Measurements from ENCODE around the gene GCC1. TPM values are rescaled to one million over a fixed set of nuclear protein-coding genes. Genes with fewer than 3 reads are reported as not detected.
"Not testable (repeated sequence)": the region's sequence is repeated elsewhere in the genome, so short reads cannot be mapped to it uniquely, and the experiment has no call there.

The GCC1 gene
- polyA plus RNA-seq, 6 donors from 2014 or later, result 9.3 to 25.3 (median 15.9) TPM

DNA sequence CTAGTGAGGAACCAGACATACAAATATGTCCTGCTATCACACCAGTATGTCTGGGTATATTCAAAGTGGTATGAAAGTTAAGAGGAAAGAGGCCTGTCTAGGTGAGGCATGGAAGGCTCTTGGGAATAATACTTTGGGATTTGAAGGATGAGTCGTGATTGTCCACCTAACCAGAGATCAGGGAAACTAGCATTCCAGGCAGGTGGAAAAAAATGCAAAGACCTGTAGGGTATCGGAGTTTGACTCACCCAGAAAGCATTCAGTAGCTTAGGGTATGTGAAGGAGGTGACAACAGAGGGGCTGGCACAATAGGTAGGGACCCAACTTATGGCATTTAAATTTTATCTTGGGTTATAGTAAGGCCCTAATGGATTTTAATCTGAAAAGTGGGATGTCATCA, 950 bp upstream of the GCC1 start:
- DNase-seq (no peak), ATAC-seq (ENCODE audit: low read depth in 2 of 2) (no peak)
- peak overlapping the region in 5 of 6 donors; percentile 50 to 89 (median 54) for H3K27ac Mint-ChIP-seq
- peaks cover 12 to 15% of the 10 kb centered on the region in 2 donors for H3K36me3 Mint-ChIP-seq
- no peaks in the 10 kb centered on the region for H3K9me3 Mint-ChIP-seq
- H3K4me1 Mint-ChIP-seq, result peaks cover 53 to 70% (median 67%) of the 10 kb centered on the region in 3 donors
- H3K4me3 Mint-ChIP-seq, result peak overlapping the region; percentile 48 to 96 (median 92)
- no peaks in the 10 kb centered on the region for H3K27me3 Mint-ChIP-seq

- H3K4me3 Mint-ChIP-seq, result peak overlapping the region; percentile 89 to 96 (median 94)
- DNase-seq (no peak), ATAC-seq (ENCODE audit: low read depth in 2 of 2) (no peak)
- peak overlapping the region in 5 of 6 donors; percentile 64 to 97 (median 95) for H3K27ac Mint-ChIP-seq
- no peaks in the 10 kb centered on the region for H3K27me3 Mint-ChIP-seq
- peaks cover 9 to 12% of the 10 kb centered on the region in 2 donors for H3K36me3 Mint-ChIP-seq
- peaks cover 49 to 75% (median 65%) of the 10 kb centered on the region in 3 donors for H3K4me1 Mint-ChIP-seq
- no peaks in the 10 kb centered on the region for H3K9me3 Mint-ChIP-seq
Measured at GRCh38 chr7:127584648-127585043, 750 bp downstream of the GCC1 start.

DNA sequence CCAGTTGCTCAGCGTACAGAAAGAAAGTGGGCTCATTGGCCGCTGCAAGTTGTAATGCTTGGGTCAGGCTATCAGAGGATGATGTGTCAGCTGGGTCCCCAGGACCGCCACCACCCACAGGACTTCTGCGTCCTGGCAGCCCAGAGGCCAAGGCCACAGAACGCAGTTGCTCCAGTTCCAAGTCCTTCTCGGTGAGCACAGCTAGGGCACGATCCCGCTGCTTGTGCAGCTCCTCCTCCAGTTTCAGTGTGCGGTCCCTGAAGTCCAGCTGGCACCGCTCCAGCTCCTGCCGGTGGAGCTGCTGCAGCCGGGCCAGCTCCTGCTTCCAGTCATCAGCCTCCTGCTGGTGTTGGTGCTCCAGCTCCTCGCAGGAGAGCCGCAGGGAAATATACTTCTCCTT, 3.0 kb downstream of the GCC1 start:
- no peak for ATAC-seq (ENCODE audit: low read depth in 2 of 2)
- Mint-ChIP-seq H3K27me3 (no peaks in the 10 kb centered on the region), H3K36me3 (peaks cover 15 to 17% of the 10 kb centered on the region in 2 donors), H3K27ac (no peak overlapping the region), H3K4me3 (peak overlapping the region in 2 of 8 donors; percentile 61 to 74), H3K9me3 (no peaks in the 10 kb centered on the region), H3K4me1 (peaks cover 38 to 68% (median 53%) of the 10 kb centered on the region in 3 donors)
- DNase-seq, result no peak

GRCh38 chr7:127581716-127582115, 3.7 kb downstream of the GCC1 start:
- Mint-ChIP-seq H3K27ac (no peak overlapping the region), H3K36me3 (peaks cover 20 to 21% of the 10 kb centered on the region in 2 donors), H3K4me1 (peaks cover 38 to 65% (median 53%) of the 10 kb centered on the region in 3 donors), H3K27me3 (no peaks in the 10 kb centered on the region), H3K4me3 (peak overlapping the region in 1 of 8 donors; percentile 61), H3K9me3 (no peaks in the 10 kb centered on the region)
- DNase-seq (no peak), ATAC-seq (ENCODE audit: low read depth in 2 of 2) (no peak)

DNA sequence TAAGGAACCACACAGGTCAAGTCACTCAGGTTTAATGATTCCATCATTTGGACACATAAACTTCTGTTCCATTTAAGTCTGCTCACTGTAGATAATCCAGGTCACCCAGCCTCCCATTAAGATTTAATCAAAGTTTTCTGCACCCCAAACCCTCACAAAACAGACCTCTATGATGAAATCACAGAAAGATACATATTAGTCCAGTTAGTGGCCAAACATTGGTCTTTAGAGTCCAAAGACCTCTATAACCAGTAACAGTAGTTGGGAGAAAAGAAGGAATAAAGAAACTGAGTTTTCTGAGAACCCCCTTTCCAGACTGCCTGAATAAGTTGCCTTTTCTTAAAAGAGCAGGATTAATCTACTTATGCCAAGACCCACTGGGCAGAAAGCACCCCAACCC, 4.8 kb downstream of the GCC1 start:
- DNase-seq (no peak), ATAC-seq (ENCODE audit: low read depth in 2 of 2) (no peak)
- peak overlapping the region in 1 of 6 donors; percentile 58 for H3K27ac Mint-ChIP-seq
- no peaks in the 10 kb centered on the region for H3K9me3 Mint-ChIP-seq
- H3K4me1 Mint-ChIP-seq, result peaks cover 37 to 57% (median 46%) of the 10 kb centered on the region in 3 donors
- no peaks in the 10 kb centered on the region for H3K27me3 Mint-ChIP-seq
- H3K36me3 Mint-ChIP-seq, result peaks cover 23% of the 10 kb centered on the region in 2 donors
- H3K4me3 Mint-ChIP-seq, result peak overlapping the region in 1 of 8 donors; percentile 36

DNA sequence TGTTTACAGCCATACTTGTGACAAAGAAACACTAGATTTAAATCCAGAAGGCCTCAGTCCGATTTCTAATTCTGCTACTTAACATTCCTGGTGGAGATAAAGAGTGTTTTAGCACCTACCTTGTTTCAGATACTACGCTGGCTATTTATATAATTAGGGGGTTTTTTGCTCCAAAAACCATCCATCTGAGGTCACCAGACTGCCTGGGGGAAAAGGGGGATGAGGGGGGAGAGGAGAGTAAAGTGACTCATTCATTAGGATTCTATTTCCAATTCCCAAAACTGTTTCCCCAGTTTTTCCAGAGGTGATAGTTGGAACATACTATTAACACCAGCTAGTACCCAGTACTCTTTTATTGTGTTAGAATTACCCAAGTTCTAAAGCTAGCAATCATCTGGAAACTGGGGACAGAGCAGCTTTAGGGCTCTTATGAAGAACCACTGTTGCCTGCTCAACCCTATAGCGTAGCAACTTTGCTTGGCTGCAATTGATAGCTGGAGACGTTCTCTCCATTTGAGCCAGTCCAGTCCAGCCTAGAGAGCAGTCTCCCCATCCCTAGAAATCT, 6.6 kb downstream of the GCC1 start:
- Mint-ChIP-seq H3K4me3 (peak overlapping the region in 1 of 8 donors; percentile 30), H3K27me3 (no peaks in the 10 kb centered on the region), H3K9me3 (no peaks in the 10 kb centered on the region), H3K4me1 (peaks cover 20 to 42% (median 32%) of the 10 kb centered on the region in 3 donors), H3K36me3 (peaks cover 23 to 31% of the 10 kb centered on the region in 2 donors), H3K27ac (peak overlapping the region in 1 of 6 donors; percentile 59)
- no peak for DNase-seq
- ATAC-seq (ENCODE audit: low read depth in 2 of 2), result no peak

- Mint-ChIP-seq H3K27ac (no peak overlapping the region), H3K4me1 (peaks cover 14 to 36% (median 26%) of the 10 kb centered on the region in 3 donors), H3K4me3 (peak overlapping the region in 1 of 8 donors; percentile 30), H3K27me3 (no peaks in the 10 kb centered on the region), H3K9me3 (no peaks in the 10 kb centered on the region), H3K36me3 (peaks cover 23 to 30% of the 10 kb centered on the region in 2 donors)
- ATAC-seq (ENCODE audit: low read depth in 2 of 2) (no peak), DNase-seq (no peak)
Measured at GRCh38 chr7:127578036-127578684, 7.2 kb downstream of the GCC1 start.

DNA sequence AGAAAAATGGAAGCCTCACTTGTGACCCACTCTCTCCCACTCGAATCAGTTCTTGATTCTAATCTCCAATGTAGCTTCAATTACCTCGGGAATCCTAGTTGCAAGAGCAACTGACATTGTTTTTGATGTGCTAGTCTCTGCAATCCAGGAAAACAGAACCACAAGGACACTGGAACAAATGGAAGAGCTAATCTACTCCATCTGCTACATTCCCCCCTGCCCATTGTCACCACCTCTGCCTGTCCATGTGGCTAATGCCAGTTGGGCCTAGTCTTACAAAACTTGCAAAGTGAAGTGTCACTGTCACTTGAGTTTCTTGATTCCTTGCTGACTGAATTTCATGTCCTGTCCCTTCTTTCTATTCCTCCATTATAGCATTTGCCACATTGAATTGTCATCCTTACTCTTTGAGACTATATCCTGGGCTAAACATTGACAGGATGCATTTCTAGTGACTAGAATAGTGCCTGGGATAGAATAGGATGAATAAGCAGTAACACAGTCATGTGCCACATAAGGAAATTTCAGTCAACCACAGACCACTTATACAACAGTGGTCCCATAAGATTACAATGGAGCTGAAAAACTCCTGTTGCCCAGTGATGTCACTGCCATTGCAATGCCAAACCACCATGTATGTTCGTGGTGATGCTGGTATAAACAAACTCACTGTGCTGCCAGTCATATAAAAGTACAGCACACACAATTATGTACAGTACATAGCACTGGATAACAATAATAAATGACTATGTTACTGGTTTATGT, 13.5 kb downstream of the GCC1 start:
- H3K27me3 Mint-ChIP-seq, result no peaks in the 10 kb centered on the region
- ATAC-seq (ENCODE audit: low read depth in 2 of 2) (no peak), DNase-seq (no peak)
- H3K4me1 Mint-ChIP-seq, result no peaks in the 10 kb centered on the region
- no peak overlapping the region for H3K4me3 Mint-ChIP-seq
- no peaks in the 10 kb centered on the region for H3K9me3 Mint-ChIP-seq
- H3K27ac Mint-ChIP-seq, result peak overlapping the region in 1 of 6 donors; percentile 2
- H3K36me3 Mint-ChIP-seq, result peaks cover 12 to 14% of the 10 kb centered on the region in 2 donors

- not testable (repeated sequence) for H3K27ac Mint-ChIP-seq; H3K27me3 Mint-ChIP-seq; DNase-seq; H3K4me1 Mint-ChIP-seq; H3K4me3 Mint-ChIP-seq; ATAC-seq (ENCODE audit: low read depth in 2 of 2)
- Mint-ChIP-seq H3K36me3 (peaks cover 19 to 28% of the 10 kb centered on the region in 2 donors), H3K9me3 (peaks cover 0 to 12% (median 4%) of the 10 kb centered on the region in 7 donors)
Measured at GRCh38 chr7:127568034-127568433, 17.4 kb downstream of the GCC1 start.

DNA sequence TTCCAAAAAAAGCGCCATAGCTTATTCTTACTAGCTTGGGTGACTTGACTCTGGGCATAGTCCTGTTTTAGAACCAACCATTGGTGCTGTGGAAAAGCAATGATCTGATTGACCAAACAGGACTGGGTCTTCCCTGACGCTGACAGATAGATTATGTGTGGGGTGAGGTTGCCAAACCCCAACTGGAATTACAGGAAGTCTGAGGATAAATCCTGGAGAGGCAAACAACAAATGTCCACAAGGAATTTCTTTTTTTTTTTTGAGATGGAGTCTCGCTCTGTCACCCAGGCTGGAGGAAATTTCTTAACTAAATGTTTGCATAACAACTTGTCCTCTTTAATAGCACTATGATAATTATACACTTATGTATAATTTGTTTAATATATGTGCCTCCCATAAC, 19.2 kb downstream of the GCC1 start:
- Mint-ChIP-seq H3K4me1 (no peaks in the 10 kb centered on the region), H3K9me3 (peaks cover 0 to 13% (median 6%) of the 10 kb centered on the region in 7 donors), H3K4me3 (no peak overlapping the region), H3K27me3 (no peaks in the 10 kb centered on the region), H3K27ac (no peak overlapping the region), H3K36me3 (peaks cover 11 to 30% of the 10 kb centered on the region in 2 donors)
- ATAC-seq (ENCODE audit: low read depth in 2 of 2), result no peak
- no peak for DNase-seq

DNA sequence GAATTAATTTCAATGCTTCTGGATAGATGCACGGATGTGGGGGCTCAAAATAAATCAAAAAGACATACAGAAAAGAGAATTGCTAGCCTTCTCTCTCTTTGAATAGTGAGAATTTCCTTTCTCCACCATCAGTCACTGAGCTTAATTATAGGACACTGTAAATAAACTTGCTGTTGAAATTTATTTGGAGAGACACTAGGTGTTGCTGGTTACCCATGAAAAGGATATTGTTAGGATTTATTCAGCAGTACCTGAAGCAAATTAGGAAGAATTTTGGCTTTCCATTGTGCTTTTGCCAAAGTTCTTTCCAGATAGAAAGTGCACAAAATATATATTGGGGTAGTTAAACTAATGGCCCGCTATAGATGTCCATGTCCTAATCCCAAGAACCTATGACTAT, 27.6 kb downstream of the GCC1 start:
- no peak overlapping the region for H3K27ac Mint-ChIP-seq
- ATAC-seq (ENCODE audit: low read depth in 2 of 2) (no peak), DNase-seq (no peak)
- peaks cover 0 to 8% (median 6%) of the 10 kb centered on the region in 3 donors for H3K27me3 Mint-ChIP-seq
- no peaks in the 10 kb centered on the region for H3K36me3 Mint-ChIP-seq
- H3K4me3 Mint-ChIP-seq, result no peak overlapping the region
- H3K9me3 Mint-ChIP-seq, result peaks cover 0 to 4% (median 0%) of the 10 kb centered on the region in 7 donors
- H3K4me1 Mint-ChIP-seq, result no peaks in the 10 kb centered on the region

DNA sequence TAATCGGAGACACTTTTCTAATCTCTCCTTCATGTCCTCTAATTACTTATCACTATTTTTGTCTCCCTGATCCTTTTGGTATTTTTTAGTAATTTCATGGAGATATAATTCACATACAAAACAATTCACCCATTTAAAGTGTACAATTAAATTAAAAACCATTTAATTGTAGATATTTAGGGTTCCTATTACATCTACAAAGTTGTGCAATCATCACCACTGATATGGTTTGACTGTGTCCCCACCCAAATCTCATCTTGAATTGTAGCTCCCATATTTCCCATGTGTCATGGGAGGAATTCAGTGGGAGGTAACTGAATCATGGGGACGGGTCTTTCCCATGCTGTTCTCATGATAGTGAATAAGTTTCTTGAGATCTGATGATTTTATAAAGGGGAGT, 29.0 kb downstream of the GCC1 start:
- no peaks in the 10 kb centered on the region for H3K36me3 Mint-ChIP-seq
- H3K4me1 Mint-ChIP-seq, result no peaks in the 10 kb centered on the region
- H3K9me3 Mint-ChIP-seq, result peaks cover 0 to 4% (median 0%) of the 10 kb centered on the region in 7 donors
- no peak overlapping the region for H3K4me3 Mint-ChIP-seq
- no peak for DNase-seq
- peaks cover 3 to 17% (median 15%) of the 10 kb centered on the region in 3 donors for H3K27me3 Mint-ChIP-seq
- H3K27ac Mint-ChIP-seq, result no peak overlapping the region
- ATAC-seq (ENCODE audit: low read depth in 2 of 2), result no peak

- peaks cover 0 to 3% of the 10 kb centered on the region in 2 donors for H3K36me3 Mint-ChIP-seq
- H3K4me1 Mint-ChIP-seq, result no peaks in the 10 kb centered on the region
- H3K27me3 Mint-ChIP-seq, result peaks cover 22 to 25% (median 22%) of the 10 kb centered on the region in 3 donors
- ATAC-seq (ENCODE audit: low read depth in 2 of 2) (no peak), DNase-seq (no peak)
- no peak overlapping the region for H3K27ac Mint-ChIP-seq
- H3K4me3 Mint-ChIP-seq, result no peak overlapping the region
- H3K9me3 Mint-ChIP-seq, result peaks cover 0 to 5% (median 2%) of the 10 kb centered on the region in 7 donors
Measured at GRCh38 chr7:127551941-127552340, 33.5 kb downstream of the GCC1 start.

Data from naive B cell (primary cell).